ENCODE measurements around the gene ZNF79. TPM values are rescaled to one million over a fixed set of nuclear protein-coding genes. Genes with fewer than 3 reads are reported as not detected.

ZNF79 gene
- total and polyA plus RNA-seq, 9 of the 15 experiments (the other 6 are each of a cell fraction or from before 2014, with no cell fraction given): 0.62 to 7.0 (median 4.1) TPM

GRCh38 chr9:127396808-127397645 lies 27.2 kb upstream of the ZNF79 start, which contains the start of gene SLC2A8 (continued):
- TF ChIP-seq NFXL1 (CRISPR knock-in tag; IDR thresholded peaks at IDR 0.05): no peak
- TF ChIP-seq ZNF561 (CRISPR knock-in tag; conservative IDR thresholded peaks at IDR 0.05): no peak
- TF ChIP-seq TCF3 (CRISPR knock-in tag; IDR thresholded peaks at IDR 0.05): no peak
- TF ChIP-seq SMARCE1 (IDR thresholded peaks at IDR 0.05): no peak
- TF ChIP-seq, protein P1, sequence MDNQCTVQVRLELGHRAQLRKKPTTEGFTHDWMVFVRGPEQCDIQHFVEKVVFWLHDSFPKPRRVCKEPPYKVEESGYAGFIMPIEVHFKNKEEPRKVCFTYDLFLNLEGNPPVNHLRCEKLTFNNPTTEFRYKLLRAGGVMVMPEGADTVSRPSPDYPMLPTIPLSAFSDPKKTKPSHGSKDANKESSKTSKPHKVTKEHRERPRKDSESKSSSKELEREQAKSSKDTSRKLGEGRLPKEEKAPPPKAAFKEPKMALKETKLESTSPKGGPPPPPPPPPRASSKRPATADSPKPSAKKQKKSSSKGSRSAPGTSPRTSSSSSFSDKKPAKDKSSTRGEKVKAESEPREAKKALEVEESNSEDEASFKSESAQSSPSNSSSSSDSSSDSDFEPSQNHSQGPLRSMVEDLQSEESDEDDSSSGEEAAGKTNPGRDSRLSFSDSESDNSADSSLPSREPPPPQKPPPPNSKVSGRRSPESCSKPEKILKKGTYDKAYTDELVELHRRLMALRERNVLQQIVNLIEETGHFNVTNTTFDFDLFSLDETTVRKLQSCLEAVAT (IDR thresholded peaks at IDR 0.05): peak in 1 of 2 experiments; percentile 54; a peak in 1 of 4 replicates
- TF ChIP-seq ARID3A (IDR thresholded peaks at IDR 0.05; ENCODE audit: borderline replicate concordance, low read depth, low read length): no peak
- no peak for TF ChIP-seq MEF2A (IDR thresholded peaks at IDR 0.05; ENCODE audit: control insufficient read depth, low read depth, low read length)
- TF ChIP-seq KLF13 (tag; IDR thresholded peaks at IDR 0.05; ENCODE audit: borderline replicate concordance, low read depth): 0 out of 2 replicates have a peak, but pooled peaks have one; percentile 22
- no peak for TF ChIP-seq SAP30 (IDR thresholded peaks at IDR 0.05; ENCODE audit: borderline replicate concordance, insufficient read depth, low read depth, low read length, poor library complexity, severe bottlenecking)
- TF ChIP-seq NFATC3 (IDR thresholded peaks at IDR 0.05): no peak
- no peak; a peak in 2 of 4 replicates for TF ChIP-seq TEAD1 (CRISPR knock-in tag; IDR thresholded peaks at IDR 0.05)
- TF ChIP-seq KLF6 (CRISPR knock-in tag; IDR thresholded peaks at IDR 0.05; ENCODE audit: borderline replicate concordance): no peak
- no peak for TF ChIP-seq BCOR (IDR thresholded peaks at IDR 0.05)
- TF ChIP-seq HDAC1 (IDR thresholded peaks at IDR 0.05): no peak
- TF ChIP-seq ZNF282 (CRISPR knock-in tag; IDR thresholded peaks at IDR 0.05): 0 out of 2 replicates have a peak, but pooled peaks have one; percentile 40
- no peak for TF ChIP-seq ATF4 (CRISPR knock-in tag; IDR thresholded peaks at IDR 0.05)
- peak; percentile 80 for TF ChIP-seq ZNF511 (CRISPR knock-in tag; IDR thresholded peaks at IDR 0.05)
- peak; percentile 42 for TF ChIP-seq TBP (optimal IDR thresholded peaks at IDR 0.05; ENCODE audit: low read depth, low read length)
- TF ChIP-seq, protein P2, sequence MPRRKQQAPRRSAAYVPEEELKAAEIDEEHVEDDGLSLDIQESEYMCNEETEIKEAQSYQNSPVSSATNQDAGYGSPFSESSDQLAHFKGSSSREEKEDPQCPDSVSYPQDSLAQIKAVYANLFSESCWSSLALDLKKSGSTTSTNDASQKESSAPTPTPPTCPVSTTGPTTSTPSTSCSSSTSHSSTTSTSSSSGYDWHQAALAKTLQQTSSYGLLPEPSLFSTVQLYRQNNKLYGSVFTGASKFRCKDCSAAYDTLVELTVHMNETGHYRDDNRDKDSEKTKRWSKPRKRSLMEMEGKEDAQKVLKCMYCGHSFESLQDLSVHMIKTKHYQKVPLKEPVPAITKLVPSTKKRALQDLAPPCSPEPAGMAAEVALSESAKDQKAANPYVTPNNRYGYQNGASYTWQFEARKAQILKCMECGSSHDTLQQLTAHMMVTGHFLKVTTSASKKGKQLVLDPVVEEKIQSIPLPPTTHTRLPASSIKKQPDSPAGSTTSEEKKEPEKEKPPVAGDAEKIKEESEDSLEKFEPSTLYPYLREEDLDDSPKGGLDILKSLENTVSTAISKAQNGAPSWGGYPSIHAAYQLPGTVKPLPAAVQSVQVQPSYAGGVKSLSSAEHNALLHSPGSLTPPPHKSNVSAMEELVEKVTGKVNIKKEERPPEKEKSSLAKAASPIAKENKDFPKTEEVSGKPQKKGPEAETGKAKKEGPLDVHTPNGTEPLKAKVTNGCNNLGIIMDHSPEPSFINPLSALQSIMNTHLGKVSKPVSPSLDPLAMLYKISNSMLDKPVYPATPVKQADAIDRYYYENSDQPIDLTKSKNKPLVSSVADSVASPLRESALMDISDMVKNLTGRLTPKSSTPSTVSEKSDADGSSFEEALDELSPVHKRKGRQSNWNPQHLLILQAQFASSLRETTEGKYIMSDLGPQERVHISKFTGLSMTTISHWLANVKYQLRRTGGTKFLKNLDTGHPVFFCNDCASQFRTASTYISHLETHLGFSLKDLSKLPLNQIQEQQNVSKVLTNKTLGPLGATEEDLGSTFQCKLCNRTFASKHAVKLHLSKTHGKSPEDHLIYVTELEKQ (CRISPR knock-in tag; IDR thresholded peaks at IDR 0.05): no peak
